Measurements from ENCODE around the gene PPP2R5D.

PPP2R5D gene

GRCh38 chr6:42978839-42979522, 5.4 kb upstream of the PPP2R5D start, which contains the start of gene PEX6:
PEX6 (minus strand) TSS chr6:42979181; CDS start chr6:42979150, 31 bp downstream.
- TF ChIP-seq, protein P1, sequence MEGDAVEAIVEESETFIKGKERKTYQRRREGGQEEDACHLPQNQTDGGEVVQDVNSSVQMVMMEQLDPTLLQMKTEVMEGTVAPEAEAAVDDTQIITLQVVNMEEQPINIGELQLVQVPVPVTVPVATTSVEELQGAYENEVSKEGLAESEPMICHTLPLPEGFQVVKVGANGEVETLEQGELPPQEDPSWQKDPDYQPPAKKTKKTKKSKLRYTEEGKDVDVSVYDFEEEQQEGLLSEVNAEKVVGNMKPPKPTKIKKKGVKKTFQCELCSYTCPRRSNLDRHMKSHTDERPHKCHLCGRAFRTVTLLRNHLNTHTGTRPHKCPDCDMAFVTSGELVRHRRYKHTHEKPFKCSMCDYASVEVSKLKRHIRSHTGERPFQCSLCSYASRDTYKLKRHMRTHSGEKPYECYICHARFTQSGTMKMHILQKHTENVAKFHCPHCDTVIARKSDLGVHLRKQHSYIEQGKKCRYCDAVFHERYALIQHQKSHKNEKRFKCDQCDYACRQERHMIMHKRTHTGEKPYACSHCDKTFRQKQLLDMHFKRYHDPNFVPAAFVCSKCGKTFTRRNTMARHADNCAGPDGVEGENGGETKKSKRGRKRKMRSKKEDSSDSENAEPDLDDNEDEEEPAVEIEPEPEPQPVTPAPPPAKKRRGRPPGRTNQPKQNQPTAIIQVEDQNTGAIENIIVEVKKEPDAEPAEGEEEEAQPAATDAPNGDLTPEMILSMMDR (IDR thresholded peaks at IDR 0.05; ENCODE audit: insufficient read depth, missing control alignments): no peak
- FAIRE-seq (no peak), DNase-seq (ENCODE audit: insufficient read length, low spot score) (peak; percentile 83)

DNA sequence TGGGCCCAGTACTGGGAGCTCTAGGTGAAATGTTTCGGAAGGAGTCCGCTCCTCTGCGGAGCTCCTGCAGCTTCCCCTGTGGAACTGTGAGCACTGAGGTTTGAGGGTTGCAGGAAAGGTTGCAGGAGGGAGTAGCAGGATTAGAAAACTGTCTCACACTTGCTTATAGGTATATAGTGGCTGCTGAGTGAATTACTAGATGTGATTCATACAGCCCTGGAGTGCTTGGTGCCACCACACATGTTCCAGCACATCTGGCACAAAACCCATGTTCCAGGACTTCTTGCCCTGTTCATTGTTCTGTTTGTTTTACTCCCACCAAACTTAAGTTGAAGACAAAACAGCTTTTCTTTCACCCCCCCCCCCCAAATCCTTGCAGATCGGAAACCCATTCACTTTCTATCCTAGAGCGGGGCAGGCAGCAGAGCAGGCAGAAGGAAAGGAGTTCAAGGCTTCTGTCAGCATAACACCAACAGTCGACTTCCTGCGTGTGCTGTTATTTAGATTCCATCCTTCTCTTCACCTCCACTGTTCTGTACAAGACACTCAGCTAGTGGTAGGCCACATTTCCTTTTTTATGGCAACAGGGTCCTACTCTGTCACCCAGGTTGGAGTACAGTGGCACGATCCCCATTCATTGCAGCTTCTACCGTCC, 4.7 kb upstream of the PPP2R5D start:
- FAIRE-seq (no peak), DNase-seq (ENCODE audit: insufficient read length, low spot score) (no peak)
- TF ChIP-seq, protein P1 (IDR thresholded peaks at IDR 0.05; ENCODE audit: insufficient read depth, missing control alignments): no peak

DNA sequence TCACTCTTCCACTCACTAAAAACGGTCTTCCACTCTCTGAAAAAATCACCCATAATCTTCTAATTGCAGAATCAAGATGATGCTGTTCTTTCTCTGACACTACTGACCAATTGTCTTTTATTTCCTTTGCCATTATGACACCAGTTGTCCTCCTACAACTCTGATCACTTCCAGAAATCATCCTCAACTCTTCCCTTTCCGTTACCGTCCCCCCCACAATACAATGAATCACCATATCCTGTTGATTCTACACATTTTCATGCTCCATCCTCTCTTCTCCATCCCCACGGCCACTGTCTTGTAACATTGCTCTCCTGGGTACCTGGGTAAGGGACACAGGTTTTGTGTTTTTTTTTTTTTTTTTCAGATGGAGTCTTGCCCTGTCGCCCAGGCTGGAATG, 2.5 kb upstream of the PPP2R5D start:
- FAIRE-seq (no peak), DNase-seq (ENCODE audit: insufficient read length, low spot score) (no peak)
- TF ChIP-seq, protein P1 (IDR thresholded peaks at IDR 0.05; ENCODE audit: insufficient read depth, missing control alignments): no peak

DNA sequence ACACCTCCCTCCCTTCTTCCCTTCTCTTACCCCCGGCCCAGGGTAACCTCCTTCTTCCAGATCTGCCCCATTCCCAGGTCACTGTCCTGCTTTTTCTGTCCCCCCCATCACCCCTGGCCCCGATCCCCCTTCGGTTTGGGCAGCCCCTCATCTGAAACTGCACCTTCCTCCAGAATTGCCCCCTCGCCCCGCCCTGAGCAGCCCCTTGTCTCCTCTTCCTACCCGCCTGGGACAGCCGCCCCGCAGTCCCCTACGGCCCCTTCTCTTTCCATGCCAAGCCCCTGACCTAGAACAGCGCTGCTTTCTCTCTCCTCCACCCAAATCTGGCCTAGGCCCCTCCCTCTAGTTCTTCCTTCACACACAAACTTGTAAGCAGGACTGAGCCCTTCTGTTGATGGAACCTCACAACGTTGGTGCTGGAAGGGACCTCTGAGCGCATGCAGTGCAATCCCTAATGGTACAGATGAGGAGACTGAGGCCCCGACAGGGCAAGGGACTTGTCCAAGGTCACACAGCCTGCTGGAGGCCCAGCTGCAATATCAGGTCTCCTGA, 630 bp downstream of the PPP2R5D start:
- FAIRE-seq (no peak), DNase-seq (ENCODE audit: insufficient read length, low spot score) (no peak)
- TF ChIP-seq, protein P1 (IDR thresholded peaks at IDR 0.05; ENCODE audit: insufficient read depth, missing control alignments): no peak

GRCh38 chr6:42987533-42988451, 3.4 kb downstream of the PPP2R5D start:
- TF ChIP-seq, protein P1 (IDR thresholded peaks at IDR 0.05; ENCODE audit: insufficient read depth, missing control alignments): no peak
- FAIRE-seq: no peak
- DNase-seq (ENCODE audit: insufficient read length, low spot score): no peak

DNA sequence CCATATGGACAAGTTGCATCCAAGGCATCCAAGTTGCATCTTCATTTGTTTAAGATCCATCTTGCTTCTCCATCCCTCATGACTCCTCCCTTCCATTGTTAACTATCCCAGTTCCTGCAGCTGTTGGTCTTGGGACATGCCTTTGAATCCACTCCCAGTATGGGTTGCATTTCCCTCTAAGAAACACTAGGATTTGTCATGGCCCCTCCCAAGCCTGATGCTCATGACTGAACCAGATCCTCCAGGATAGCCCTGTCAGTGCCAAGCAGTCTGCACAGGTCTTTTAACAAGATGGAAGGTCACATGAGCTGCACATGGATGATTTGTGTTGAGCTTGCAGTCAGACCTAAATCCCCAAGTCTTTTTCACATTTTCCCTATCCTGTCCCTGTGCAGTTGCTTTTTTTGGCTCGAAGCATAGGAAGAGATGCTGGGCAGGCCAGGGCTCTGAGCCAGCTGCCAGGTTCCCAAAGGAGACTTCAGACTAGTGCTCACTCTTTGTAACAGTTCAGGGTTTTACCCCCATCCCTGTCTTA, 4.2 kb downstream of the PPP2R5D start:
- TF ChIP-seq, protein P1 (IDR thresholded peaks at IDR 0.05; ENCODE audit: insufficient read depth, missing control alignments): no peak
- DNase-seq (ENCODE audit: insufficient read length, low spot score) (no peak), FAIRE-seq (no peak)

Measured in D721Med (cell line).